Measurements from ENCODE around the gene SMTNL2. TPM values are rescaled to one million over a fixed set of nuclear protein-coding genes. Genes with fewer than 3 reads are reported as not detected.

The SMTNL2 gene
- polyA plus RNA-seq, 1 of the 3 experiments (the other 2 are of a cell fraction), result not detected

DNA sequence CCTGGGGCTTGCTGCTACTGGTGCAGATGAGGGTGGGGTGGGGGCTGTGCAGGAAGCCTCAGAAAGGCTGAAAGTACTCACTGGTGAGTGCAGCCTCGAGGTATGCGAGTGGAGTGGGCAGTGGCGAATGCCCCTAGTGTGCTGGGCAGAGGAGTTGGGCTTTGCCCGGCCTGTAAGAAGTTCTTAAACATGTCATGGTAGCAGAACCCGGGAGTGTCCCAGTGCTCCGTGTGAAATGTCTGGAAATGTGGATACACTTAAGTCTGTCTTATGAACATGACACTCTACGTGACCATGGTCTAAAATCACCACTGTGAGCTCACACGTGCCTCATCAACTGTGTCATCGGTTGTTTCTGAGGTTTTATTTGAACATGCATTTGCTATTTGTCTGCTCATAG, 1.7 kb downstream of the SMTNL2 start:
- Histone ChIP-seq H3K9me3 (no peaks in the 10 kb centered on the region), H3K4me3 (ENCODE audit: low read depth in 2 of 2, low read length in 1 of 2) (no peak overlapping the region), H3K9ac (no peak overlapping the region), H3K36me3 (replicated peaks in 1 of 2; ENCODE audit: control insufficient read depth in 1 of 2, insufficient read depth in 2 of 2, low read length in 1 of 2) (no peaks in the 10 kb centered on the region), H3K4me1 (ENCODE audit: control insufficient read depth in 1 of 2, insufficient read depth in 2 of 2, low read depth in 1 of 2, low read length in 1 of 2) (peaks cover 0 to 27% of the 10 kb centered on the region in 2 experiments; a peak in 1 of 4 replicates), H3F3A (replicated peaks; ENCODE audit: insufficient read depth) (no peaks in the 10 kb centered on the region), H3K27me3 (ENCODE audit: insufficient read depth) (peaks cover 72% of the 10 kb centered on the region), H3K4me2 (no peak overlapping the region), H3K79me2 (ENCODE audit: insufficient read depth) (no peaks in the 10 kb centered on the region), H3K9me2 (no peaks in the 10 kb centered on the region), H3K27ac (ENCODE audit: low read depth in 2 of 2, low read length in 1 of 2) (no peak overlapping the region), H2AFZ (ENCODE audit: low read depth) (no peak overlapping the region), H4K20me1 (ENCODE audit: insufficient read depth) (no peaks in the 10 kb centered on the region)
- TF ChIP-seq POLR2AphosphoS5 (IDR thresholded peaks at IDR 0.05; ENCODE audit: low read depth, low read length), result no peak
- TF ChIP-seq, protein P1, sequence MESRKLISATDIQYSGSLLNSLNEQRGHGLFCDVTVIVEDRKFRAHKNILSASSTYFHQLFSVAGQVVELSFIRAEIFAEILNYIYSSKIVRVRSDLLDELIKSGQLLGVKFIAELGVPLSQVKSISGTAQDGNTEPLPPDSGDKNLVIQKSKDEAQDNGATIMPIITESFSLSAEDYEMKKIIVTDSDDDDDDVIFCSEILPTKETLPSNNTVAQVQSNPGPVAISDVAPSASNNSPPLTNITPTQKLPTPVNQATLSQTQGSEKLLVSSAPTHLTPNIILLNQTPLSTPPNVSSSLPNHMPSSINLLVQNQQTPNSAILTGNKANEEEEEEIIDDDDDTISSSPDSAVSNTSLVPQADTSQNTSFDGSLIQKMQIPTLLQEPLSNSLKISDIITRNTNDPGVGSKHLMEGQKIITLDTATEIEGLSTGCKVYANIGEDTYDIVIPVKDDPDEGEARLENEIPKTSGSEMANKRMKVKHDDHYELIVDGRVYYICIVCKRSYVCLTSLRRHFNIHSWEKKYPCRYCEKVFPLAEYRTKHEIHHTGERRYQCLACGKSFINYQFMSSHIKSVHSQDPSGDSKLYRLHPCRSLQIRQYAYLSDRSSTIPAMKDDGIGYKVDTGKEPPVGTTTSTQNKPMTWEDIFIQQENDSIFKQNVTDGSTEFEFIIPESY (IDR thresholded peaks at IDR 0.05; ENCODE audit: borderline replicate concordance, low read depth), result no peak
- TF ChIP-seq NRF1 (IDR thresholded peaks at IDR 0.05; ENCODE audit: low read depth, low read length), result no peak
- no peak for TF ChIP-seq RXRA (IDR thresholded peaks at IDR 0.05; ENCODE audit: borderline replicate concordance, low read depth)
- POLR2A ChIA-PET, result no interaction called here
- WGBS (ENCODE audit: low lambda C conversion rate), result 77% methylated on average over 9 of the region's 9 CpGs
- CTCF ChIA-PET, result interaction anchor here (0.7 to 9.7 kb wide), 3 partner anchors 20 to 94 kb away, joined by 3 to 75 read pairs (median 22); no protein-coding TSS in a partner anchor
- no peak for DNase-seq

DNA sequence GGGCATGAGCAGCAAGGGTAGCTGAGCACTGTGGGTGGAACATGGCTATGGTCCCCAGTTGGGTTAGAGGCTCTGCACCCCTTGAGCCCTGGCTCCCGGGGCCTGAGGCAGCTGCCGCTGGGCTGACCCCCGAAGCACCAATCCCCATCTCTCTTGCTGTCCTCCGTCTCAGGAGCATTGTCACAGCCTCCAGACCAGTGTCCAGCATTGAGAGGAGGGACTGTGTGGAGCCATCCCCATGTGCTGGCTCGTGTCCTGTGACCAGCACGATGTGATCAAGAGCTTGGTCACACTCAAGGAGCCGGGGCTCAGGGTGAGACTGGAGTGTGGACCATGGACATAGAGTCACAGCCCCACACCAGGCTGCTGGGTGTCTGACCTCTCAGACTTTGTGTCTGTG, 2.9 kb downstream of the SMTNL2 start:
- peaks cover 0 to 35% of the 10 kb centered on the region in 2 experiments; a peak in 1 of 4 replicates for H3K4me1 ChIP-seq (ENCODE audit: control insufficient read depth in 1 of 2, insufficient read depth in 2 of 2, low read depth in 1 of 2, low read length in 1 of 2)
- H4K20me1 ChIP-seq (ENCODE audit: insufficient read depth), result no peaks in the 10 kb centered on the region
- no peaks in the 10 kb centered on the region for H3K79me2 ChIP-seq (ENCODE audit: insufficient read depth)
- H3K4me3 ChIP-seq (ENCODE audit: low read depth in 2 of 2, low read length in 1 of 2), result no peak overlapping the region
- POLR2A ChIA-PET, result no interaction called here
- H3K9me3 ChIP-seq, result no peaks in the 10 kb centered on the region
- CTCF ChIA-PET, result interaction anchor here (0.6 to 9.7 kb wide), 5 partner anchors 13 to 175 kb away, joined by 3 to 75 read pairs (median 8); no protein-coding TSS in a partner anchor
- H3K9me2 ChIP-seq, result no peaks in the 10 kb centered on the region
- no peak overlapping the region for H2AFZ ChIP-seq (ENCODE audit: low read depth)
- peaks cover 76% of the 10 kb centered on the region for H3K27me3 ChIP-seq (ENCODE audit: insufficient read depth)
- H3K4me2 ChIP-seq, result no peak overlapping the region
- 47% methylated on average over 5 of the region's 7 CpGs for WGBS (ENCODE audit: low lambda C conversion rate)
- H3F3A ChIP-seq (replicated peaks; ENCODE audit: insufficient read depth), result no peaks in the 10 kb centered on the region
- H3K36me3 ChIP-seq (replicated peaks in 1 of 2; ENCODE audit: control insufficient read depth in 1 of 2, insufficient read depth in 2 of 2, low read length in 1 of 2), result no peaks in the 10 kb centered on the region
- DNase-seq, result no peak
- no peak overlapping the region for H3K27ac ChIP-seq (ENCODE audit: low read depth in 2 of 2, low read length in 1 of 2)
- H3K9ac ChIP-seq, result no peak overlapping the region
- TF ChIP-seq JUND (IDR thresholded peaks at IDR 0.05) (no peak), TAF1 (IDR thresholded peaks at IDR 0.05; ENCODE audit: borderline replicate concordance, low read depth, low read length) (no peak), YY1 (IDR thresholded peaks at IDR 0.05; ENCODE audit: low read depth) (no peak), SIN3A (IDR thresholded peaks at IDR 0.05; ENCODE audit: borderline replicate concordance, low read depth, low read length) (no peak), MEF2A (IDR thresholded peaks at IDR 0.05; ENCODE audit: borderline replicate concordance, low read depth) (no peak), RCOR1 (IDR thresholded peaks at IDR 0.05; ENCODE audit: low read length) (no peak), RXRA (IDR thresholded peaks at IDR 0.05; ENCODE audit: borderline replicate concordance, low read depth) (no peak), SMC3 (IDR thresholded peaks at IDR 0.05; ENCODE audit: low read depth, low read length) (no peak), RAD21 (IDR thresholded peaks at IDR 0.05; ENCODE audit: low read length) (no peak)
- TF ChIP-seq, protein P2, sequence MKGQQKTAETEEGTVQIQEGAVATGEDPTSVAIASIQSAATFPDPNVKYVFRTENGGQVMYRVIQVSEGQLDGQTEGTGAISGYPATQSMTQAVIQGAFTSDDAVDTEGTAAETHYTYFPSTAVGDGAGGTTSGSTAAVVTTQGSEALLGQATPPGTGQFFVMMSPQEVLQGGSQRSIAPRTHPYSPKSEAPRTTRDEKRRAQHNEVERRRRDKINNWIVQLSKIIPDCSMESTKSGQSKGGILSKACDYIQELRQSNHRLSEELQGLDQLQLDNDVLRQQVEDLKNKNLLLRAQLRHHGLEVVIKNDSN (IDR thresholded peaks at IDR 0.05; ENCODE audit: borderline replicate concordance, low read depth), result no peak
- TF ChIP-seq, protein P3, sequence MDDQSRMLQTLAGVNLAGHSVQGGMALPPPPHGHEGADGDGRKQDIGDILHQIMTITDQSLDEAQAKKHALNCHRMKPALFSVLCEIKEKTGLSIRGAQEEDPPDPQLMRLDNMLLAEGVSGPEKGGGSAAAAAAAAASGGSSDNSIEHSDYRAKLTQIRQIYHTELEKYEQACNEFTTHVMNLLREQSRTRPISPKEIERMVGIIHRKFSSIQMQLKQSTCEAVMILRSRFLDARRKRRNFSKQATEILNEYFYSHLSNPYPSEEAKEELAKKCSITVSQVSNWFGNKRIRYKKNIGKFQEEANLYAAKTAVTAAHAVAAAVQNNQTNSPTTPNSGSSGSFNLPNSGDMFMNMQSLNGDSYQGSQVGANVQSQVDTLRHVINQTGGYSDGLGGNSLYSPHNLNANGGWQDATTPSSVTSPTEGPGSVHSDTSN (IDR thresholded peaks at IDR 0.05), result no peak
- TF ChIP-seq, protein P4, sequence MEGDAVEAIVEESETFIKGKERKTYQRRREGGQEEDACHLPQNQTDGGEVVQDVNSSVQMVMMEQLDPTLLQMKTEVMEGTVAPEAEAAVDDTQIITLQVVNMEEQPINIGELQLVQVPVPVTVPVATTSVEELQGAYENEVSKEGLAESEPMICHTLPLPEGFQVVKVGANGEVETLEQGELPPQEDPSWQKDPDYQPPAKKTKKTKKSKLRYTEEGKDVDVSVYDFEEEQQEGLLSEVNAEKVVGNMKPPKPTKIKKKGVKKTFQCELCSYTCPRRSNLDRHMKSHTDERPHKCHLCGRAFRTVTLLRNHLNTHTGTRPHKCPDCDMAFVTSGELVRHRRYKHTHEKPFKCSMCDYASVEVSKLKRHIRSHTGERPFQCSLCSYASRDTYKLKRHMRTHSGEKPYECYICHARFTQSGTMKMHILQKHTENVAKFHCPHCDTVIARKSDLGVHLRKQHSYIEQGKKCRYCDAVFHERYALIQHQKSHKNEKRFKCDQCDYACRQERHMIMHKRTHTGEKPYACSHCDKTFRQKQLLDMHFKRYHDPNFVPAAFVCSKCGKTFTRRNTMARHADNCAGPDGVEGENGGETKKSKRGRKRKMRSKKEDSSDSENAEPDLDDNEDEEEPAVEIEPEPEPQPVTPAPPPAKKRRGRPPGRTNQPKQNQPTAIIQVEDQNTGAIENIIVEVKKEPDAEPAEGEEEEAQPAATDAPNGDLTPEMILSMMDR (IDR thresholded peaks at IDR 0.05), result no peak
- TF ChIP-seq, protein P5, sequence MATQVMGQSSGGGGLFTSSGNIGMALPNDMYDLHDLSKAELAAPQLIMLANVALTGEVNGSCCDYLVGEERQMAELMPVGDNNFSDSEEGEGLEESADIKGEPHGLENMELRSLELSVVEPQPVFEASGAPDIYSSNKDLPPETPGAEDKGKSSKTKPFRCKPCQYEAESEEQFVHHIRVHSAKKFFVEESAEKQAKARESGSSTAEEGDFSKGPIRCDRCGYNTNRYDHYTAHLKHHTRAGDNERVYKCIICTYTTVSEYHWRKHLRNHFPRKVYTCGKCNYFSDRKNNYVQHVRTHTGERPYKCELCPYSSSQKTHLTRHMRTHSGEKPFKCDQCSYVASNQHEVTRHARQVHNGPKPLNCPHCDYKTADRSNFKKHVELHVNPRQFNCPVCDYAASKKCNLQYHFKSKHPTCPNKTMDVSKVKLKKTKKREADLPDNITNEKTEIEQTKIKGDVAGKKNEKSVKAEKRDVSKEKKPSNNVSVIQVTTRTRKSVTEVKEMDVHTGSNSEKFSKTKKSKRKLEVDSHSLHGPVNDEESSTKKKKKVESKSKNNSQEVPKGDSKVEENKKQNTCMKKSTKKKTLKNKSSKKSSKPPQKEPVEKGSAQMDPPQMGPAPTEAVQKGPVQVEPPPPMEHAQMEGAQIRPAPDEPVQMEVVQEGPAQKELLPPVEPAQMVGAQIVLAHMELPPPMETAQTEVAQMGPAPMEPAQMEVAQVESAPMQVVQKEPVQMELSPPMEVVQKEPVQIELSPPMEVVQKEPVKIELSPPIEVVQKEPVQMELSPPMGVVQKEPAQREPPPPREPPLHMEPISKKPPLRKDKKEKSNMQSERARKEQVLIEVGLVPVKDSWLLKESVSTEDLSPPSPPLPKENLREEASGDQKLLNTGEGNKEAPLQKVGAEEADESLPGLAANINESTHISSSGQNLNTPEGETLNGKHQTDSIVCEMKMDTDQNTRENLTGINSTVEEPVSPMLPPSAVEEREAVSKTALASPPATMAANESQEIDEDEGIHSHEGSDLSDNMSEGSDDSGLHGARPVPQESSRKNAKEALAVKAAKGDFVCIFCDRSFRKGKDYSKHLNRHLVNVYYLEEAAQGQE (IDR thresholded peaks at IDR 0.05; ENCODE audit: low read depth, low read length), result no peak

All from SK-N-SH (cell line).